SW 1271 (cell line): ENCODE measurements around the gene ZDHHC21.
"Not testable (repeated sequence)": the region's sequence is repeated elsewhere in the genome, so short reads cannot be mapped to it uniquely, and the experiment has no call there.

Experiments used
- DNase-seq, 2 experiments: peaks; one replicate each; lab custom pipeline; 2025; lab: John Stamatoyannopoulos, UW

ZDHHC21 gene

DNA sequence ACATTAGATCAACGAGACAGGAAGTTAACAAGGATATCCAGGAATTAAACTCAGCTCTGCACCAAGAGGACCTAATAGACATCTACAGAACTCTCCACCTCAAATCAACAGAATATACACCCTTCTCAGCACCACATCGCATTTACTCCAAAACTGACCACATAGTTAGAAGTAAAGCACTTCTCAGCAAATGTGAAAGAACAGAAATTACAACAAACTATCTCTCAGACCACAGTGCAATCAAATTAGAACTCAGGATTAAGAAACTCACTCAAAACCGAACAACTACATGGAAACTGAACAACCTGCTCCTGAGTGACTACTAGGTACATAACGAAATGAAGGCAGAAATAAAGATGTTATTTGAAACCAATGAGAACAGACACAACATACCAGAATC is 10.6 kb downstream of the ZDHHC21 start:
- not testable (repeated sequence) for DNase-seq

DNA sequence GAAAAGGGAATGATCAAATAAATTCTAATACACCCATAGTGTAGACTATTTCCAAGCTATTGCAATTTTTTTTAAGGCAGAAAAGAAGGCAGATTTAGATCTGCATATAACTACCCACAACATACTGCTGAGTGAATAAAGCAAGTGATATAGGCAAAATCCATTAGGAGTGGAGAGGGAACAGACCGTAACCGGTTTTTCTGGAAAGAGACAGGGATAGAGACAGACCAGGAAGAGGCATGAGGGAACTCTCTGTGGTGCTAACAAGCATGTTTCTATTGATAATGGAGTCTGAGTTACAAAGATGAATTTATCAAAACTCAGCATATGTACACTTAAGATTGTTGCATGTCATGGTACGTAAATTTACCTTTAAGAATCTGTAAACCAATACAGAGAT is 14.5 kb downstream of the ZDHHC21 start:
- DNase-seq, result no peak

GRCh38 chr9:14677872-14678271 is 15.4 kb downstream of the ZDHHC21 start:
- no peak for DNase-seq

- DNase-seq, result no peak
These were observed 15.8 kb downstream of the ZDHHC21 start for GRCh38 chr9:14677396-14677795.

DNA sequence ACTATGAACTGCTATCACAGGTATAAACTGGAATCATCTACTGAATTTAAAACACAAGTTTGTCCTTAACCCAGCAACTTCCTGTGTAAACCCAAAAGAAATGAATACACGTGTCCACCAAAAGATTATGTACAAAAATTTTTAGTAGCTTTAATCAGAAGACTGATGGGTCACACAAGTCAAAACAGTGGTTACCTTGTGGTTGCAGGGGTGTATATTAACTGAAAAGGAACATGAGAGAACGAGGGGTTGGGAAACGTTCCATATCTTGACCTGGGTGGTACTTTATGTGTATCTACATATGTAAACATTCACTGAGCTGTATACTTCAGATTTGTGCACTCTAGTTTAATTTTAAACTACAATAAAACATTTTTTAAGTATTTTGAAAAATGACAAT is 18.6 kb downstream of the ZDHHC21 start:
- no peak for DNase-seq

- DNase-seq, result no peak
These were observed 21.9 kb downstream of the ZDHHC21 start for GRCh38 chr9:14671377-14671776.

DNA sequence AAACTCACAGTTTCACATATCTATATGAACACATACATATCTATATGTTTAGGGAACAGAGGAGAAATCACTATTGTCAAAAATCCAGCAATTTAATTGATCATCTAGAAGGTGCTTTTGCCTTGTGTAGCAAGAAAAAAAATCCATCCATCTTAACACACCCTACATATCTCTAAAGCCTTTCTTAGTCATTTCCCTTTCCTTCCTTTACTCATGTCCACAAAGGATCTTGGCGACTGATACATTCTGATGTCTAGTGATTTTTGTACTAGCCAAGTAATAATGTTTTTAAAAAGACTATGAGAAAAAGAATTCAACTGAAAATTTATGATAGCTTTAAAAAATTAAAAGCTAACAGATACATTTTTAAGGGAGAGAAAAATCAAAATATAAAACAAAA is 22.5 kb downstream of the ZDHHC21 start:
- DNase-seq, result peak in 1 of 2 experiments; percentile 7

GRCh38 chr9:14664022-14664421 is 29.2 kb downstream of the ZDHHC21 start:
- not testable (repeated sequence) for DNase-seq

- no peak for DNase-seq
These were observed 31.2 kb downstream of the ZDHHC21 start for GRCh38 chr9:14662060-14662453.

DNA sequence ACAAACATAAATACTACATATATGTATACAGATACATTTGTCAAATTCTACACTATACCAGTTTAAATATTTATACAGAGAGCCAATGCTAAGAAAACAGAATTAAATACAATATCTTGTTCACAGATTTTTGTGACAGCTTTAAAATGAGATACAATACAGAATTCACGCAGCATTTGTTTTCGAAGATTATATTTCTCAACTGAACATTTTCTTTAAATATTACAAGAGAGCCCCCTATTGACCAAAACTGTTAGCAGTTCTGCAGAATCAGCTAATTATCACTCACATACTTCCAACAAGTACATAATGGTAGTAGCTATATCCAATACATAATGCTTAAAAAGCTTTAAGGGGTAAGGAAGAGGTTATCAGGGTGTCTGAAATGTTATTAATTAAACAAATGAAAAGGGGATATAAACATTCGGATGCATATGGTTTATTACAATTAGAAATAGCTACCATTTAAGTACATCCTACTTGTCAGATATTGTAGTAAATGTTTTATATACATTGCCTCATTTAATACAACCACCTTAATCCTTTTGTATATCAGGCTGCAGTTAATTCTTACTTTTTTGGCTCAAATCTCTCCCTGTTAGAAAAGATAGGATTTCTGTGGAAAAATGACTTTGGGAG is 31.7 kb downstream of the ZDHHC21 start:
- DNase-seq, result no peak

GRCh38 chr9:14660721-14661120 is 32.5 kb downstream of the ZDHHC21 start:
- no peak for DNase-seq

DNA sequence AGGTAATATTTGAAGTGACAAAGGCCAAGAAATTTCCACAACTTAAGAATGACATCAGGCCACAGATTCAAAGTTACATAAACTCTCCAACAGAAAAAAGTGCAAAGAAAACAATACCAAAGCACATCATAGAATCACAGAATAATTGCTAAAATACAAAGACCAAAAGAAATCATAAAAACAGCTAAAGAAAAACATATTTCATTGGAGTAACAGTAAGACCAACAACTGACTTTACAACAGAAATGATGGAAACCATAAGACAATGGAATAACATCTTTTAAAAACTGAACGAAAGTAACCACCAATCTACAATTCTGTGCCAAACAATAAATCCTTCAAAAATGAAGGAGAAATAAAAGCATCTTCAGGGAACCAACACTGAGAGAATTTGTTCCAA is 38.3 kb downstream of the ZDHHC21 start:
- no peak for DNase-seq

DNA sequence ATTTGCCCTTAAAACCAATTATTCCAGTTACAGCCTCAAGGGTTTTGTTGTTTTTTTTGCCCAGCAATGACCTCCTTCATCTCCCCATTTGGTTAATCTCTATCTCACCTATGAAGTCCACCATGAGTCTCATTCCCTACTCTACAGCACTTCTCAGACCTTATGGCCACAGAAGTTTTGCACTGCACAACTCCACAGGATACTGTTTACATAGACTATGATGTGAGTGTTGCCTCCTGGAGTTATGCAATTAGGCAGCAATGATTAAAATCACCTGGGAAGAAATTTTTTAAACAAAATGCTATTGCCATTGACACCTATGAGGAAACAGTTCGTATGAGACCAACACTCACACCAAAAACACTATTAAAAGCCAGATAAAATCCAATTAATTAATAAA is 39.7 kb downstream of the ZDHHC21 start:
- DNase-seq, result no peak

GRCh38 chr9:14652729-14653377 is 40.4 kb downstream of the ZDHHC21 start:
- no peak for DNase-seq

- DNase-seq, result no peak
These were observed 42.6 kb downstream of the ZDHHC21 start for GRCh38 chr9:14650596-14650995.

DNA sequence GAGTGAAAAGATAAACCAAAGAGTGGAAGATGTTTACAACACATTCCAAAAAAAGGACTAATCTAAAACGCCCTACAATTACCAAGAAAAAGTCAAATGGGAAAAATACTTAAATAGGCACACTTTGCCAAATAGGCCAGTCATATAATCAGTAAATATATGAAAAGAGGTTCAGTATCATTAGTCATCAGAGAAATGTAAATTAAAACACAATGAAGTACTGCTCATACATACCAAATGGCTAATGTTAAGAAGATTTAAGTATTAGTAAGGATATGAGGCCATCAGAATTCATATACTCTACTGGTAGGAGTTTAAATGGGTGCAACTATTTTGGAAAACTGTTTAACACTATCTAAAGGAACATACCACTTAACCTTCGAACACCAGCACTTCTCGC is 47.6 kb downstream of the ZDHHC21 start:
- DNase-seq, result no peak

GRCh38 chr9:14640967-14641366 is 52.3 kb downstream of the ZDHHC21 start:
- DNase-seq, result no peak

- DNase-seq, result no peak
These were observed 52.9 kb downstream of the ZDHHC21 start for GRCh38 chr9:14640294-14640693.

GRCh38 chr9:14633906-14634565 is 59.2 kb downstream of the ZDHHC21 start:
- no peak for DNase-seq

DNA sequence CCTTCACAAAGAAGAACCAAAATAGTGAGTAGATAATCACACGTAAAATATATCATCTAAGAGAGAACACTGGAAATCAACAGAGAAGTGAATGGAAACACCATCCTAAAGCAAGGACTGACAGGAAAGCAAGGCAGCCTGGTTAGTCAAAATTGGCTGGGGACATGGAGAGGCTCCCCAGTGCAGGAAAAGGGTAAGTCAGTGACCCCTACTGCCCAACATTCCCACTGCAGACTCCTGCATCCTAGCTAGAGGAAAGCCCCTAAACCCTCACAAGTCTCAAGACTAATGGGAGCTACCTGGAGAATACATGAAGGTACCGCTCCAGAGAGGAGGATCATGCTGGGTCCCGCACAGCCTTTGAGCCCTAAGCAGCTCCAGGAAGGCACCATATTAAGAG is 60.1 kb downstream of the ZDHHC21 start:
- no peak for DNase-seq

DNA sequence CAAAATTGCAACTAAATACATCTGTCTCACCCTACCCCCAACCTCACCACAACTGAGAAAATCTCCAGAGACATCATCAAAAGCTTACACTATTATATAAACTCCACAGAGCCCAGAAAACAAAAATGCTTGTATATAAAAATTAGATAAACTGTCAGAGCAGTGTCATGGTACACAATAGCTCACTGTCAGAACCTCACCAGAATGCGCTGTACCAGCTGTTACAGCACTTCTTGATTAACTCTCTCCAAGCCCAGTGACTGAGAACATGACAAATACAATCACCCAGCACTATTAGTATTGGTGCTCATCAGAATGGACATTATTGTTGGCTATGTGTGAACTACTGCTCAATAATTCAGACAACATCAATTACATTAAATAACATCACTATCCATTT is 65.7 kb downstream of the ZDHHC21 start:
- DNase-seq, result no peak

DNA sequence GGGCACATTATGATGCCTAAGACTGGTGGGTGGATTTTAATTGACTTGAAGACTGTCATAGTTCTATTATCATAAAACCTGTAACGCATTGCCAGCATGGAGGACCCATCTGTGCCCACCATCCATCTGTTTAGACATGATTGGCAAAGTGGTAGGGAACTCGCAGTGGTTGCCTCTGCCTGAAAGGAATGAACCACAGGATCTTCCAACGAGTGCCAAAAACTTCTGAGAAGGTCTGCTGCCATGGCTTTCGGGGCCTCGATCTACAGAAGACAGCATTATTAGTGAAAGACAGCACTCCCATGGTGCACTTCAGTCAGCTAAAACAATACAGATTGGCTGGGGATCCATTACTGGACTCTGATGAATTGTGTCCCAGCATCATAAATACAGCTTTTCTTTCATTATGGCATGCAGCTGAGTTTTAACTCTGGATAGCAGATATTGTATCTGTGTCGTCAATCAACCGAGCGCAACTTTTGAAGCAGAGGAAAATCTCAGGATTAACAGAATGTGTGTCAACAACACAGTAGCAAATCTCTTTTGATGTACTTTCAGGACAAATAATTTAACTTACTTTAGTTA is 74.3 kb downstream of the ZDHHC21 start:
- DNase-seq, result no peak
